Progenitor cell of endocrine pancreas (in vitro differentiated cells): Measurements from ENCODE around the gene MGAT5. TPM values are rescaled to one million over a fixed set of nuclear protein-coding genes. Genes with fewer than 3 reads are reported as not detected.

Experiments used
- DNase-seq: peaks from one replicate; pipeline ENCODE4 v3.0.0; 2021; ENCODE audit warnings: low spot score; ENCODE audit not compliant: unreplicated experiment
- H3K27ac Mint-ChIP-seq: 2 replicates; pipeline ENCODE4 v1.8.0; 2021; ENCODE audit warnings: mild to moderate bottlenecking, moderate library complexity, mixed read lengths
- H3K27me3 Mint-ChIP-seq: 2 replicates; pipeline ENCODE4 v1.8.0; 2021; ENCODE audit warnings: mixed read lengths
- H3K36me3 Mint-ChIP-seq: 2 replicates; pipeline ENCODE4 v1.8.0; 2022; ENCODE audit warnings: mixed read lengths; ENCODE audit not compliant: insufficient read depth
- H3K4me1 Mint-ChIP-seq: 2 replicates; pipeline ENCODE4 v1.8.0; 2021; ENCODE audit warnings: low read depth, mixed read lengths
- H3K4me3 Mint-ChIP-seq: 2 replicates; pipeline ENCODE4 v1.8.0; 2021; ENCODE audit warnings: low read depth, mild to moderate bottlenecking, moderate library complexity, mixed read lengths
- H3K9me3 Mint-ChIP-seq: 2 replicates; pipeline ENCODE4 v1.8.0; 2021; ENCODE audit warnings: low read depth, mixed read lengths
- CTCF ChIP-seq: fragments of 200-600 bp; sonication (generic); IDR thresholded peaks from one replicate; pipeline ENCODE4 v1.5.0; 2021; ENCODE audit warnings: antibody characterized with exemption, mild to moderate bottlenecking; ENCODE audit not compliant: unreplicated experiment
- total RNA-seq: library from RNA; stranded (reverse); gene quantifications from 2 replicates; pipeline ENCODE4 v1.2.1, GENCODE V29; 2021

The MGAT5 gene
- total RNA-seq, 1 donor from 2014 or later, result 110 TPM

DNA sequence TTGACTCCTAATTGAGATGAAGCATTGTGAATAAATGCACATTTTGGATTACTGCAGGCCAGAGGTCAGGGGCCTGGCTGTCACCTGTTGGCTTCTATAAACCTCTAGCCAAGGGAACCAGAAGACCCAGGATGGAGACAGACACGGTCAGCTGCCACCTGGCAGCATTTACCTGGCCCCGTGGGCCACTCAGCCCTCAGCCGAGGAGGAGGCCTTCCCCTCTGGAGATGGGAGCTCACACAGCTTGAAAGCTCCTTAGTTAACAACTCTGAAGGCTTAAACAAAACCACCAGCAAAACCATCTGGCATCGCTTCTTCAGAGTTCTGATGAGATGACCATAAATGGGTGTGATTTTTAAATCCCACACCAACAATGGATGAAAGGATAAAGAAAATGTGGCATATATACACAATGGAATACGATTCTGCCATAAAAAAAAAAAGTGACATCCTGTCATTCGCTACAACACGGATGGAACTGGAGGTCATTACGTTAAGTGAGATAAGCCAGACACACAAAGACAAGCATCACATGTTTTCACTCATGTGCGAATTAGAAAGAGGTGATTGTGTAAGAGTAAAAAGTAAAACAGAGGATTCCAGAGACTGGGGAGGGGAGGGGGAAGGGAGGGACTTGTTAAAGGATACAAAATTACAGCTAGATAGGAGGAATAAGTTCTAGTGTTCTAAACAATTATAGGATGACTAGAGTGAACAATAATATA, 246.5 kb downstream of the MGAT5 start:
- Mint-ChIP-seq H3K36me3 (no peaks in the 10 kb centered on the region), H3K27me3 (peaks cover 3% of the 10 kb centered on the region), H3K27ac (no peak overlapping the region), H3K9me3 (no peaks in the 10 kb centered on the region), H3K4me3 (no peak overlapping the region), H3K4me1 (peaks cover 3% of the 10 kb centered on the region)
- TF ChIP-seq CTCF, result no peak
- no peak for DNase-seq

GRCh38 chr2:134501476-134502091, 247.7 kb downstream of the MGAT5 start:
- Mint-ChIP-seq H3K27ac (no peak overlapping the region), H3K4me1 (peaks cover 3% of the 10 kb centered on the region), H3K4me3 (no peak overlapping the region), H3K27me3 (peaks cover 3% of the 10 kb centered on the region), H3K9me3 (no peaks in the 10 kb centered on the region), H3K36me3 (no peaks in the 10 kb centered on the region)
- no peak for DNase-seq
- no peak for TF ChIP-seq CTCF

DNA sequence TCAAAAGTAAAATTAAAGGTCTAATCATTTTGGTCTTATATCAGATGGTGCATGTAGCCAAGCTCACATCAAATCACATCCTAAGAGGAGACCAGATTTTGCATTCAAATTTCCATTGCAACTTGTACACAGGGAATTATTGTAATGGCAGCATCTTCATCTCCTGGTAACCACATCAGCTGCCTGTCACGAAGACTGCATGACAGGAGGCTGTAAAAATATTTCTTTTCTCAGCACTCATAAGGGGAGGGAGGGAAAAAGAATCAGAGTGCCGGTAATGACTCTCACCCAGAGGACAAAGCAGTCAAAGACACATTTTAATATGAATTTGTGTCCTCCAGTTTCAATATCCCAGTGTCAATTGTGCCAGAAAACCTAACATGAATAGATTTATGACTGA, 248.2 kb downstream of the MGAT5 start:
- Mint-ChIP-seq H3K4me1 (peaks cover 3% of the 10 kb centered on the region), H3K36me3 (no peaks in the 10 kb centered on the region), H3K27ac (no peak overlapping the region), H3K4me3 (no peak overlapping the region), H3K27me3 (peaks cover 3% of the 10 kb centered on the region), H3K9me3 (no peaks in the 10 kb centered on the region)
- no peak for DNase-seq
- no peak for TF ChIP-seq CTCF
